Measurements from ENCODE around the gene RNF227.
"Not testable (repeated sequence)": the region's sequence is repeated elsewhere in the genome, so short reads cannot be mapped to it uniquely, and the experiment has no call there.

RNF227 gene

DNA sequence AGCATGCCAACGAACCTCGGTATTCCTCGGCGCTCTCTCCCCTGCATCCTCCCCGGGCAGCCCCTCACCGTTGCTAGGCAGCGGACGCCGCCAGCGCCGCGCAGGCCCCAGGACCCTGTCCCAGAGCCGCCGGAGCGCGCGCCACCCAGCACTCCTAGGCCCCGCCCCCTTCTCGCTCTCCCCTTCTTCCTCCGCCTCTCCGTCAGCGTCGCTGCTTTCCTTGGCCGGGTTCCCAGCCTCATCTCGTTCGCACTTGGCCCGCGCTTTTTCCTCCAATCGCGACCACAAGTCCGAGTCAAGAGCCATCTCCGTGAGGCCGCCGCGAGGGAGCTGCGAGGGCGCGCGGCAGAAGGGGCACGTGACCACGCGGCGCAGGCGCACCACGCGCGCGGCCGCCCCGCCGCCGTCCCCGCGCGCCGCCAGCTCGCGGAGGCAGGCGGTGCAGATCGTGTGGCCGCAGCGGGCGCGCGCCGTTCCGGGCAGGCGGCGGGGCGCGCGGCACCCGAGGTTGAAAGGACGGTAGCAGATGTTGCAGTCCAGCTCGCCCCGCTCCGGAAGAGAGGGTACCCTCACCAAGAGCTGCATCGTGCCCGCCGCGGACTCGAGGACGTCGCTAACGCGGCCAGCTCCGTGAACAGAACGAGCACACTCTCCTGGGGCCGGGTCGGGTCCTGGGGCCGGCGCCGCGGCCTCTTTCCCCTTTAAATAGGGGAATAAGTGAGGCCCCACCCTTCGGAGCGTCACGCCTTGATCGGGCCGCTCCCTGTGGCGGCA is at the start of gene RNF227:
Gene RNF227 (minus strand): TSS at position 679 of the 774 bp plus-strand sequence. CDS start 94 bp downstream, at position 585.
- 0 out of 2 replicates have a peak, but pooled peaks cover 1% of the 10 kb centered on the region for H3K36me3 ChIP-seq (ENCODE audit: control insufficient read depth, insufficient read depth, low read length)
- peak within 1 kb of the TSS; percentile 17; the same call in 1 of the 2 replicates for H3K9ac ChIP-seq (ENCODE audit: low read depth, low read length)
- H3K27ac ChIP-seq (ENCODE audit: low read depth, low read length): no peak within 1 kb of the TSS
- H3K4me3 ChIP-seq (ENCODE audit: low read depth, low read length): peak within 1 kb of the TSS; percentile 63
- H3K27me3 ChIP-seq (ENCODE audit: control insufficient read depth, insufficient read depth, low read length): peaks cover 37% of the 10 kb centered on the region
- no peaks in the 10 kb centered on the region for H3K9me3 ChIP-seq (ENCODE audit: control insufficient read depth, insufficient read depth, low read length)
- H3K4me1 ChIP-seq (ENCODE audit: control insufficient read depth, insufficient read depth, low read length): peaks cover 5% of the 10 kb centered on the region; the same call in 1 of the 2 replicates

DNA sequence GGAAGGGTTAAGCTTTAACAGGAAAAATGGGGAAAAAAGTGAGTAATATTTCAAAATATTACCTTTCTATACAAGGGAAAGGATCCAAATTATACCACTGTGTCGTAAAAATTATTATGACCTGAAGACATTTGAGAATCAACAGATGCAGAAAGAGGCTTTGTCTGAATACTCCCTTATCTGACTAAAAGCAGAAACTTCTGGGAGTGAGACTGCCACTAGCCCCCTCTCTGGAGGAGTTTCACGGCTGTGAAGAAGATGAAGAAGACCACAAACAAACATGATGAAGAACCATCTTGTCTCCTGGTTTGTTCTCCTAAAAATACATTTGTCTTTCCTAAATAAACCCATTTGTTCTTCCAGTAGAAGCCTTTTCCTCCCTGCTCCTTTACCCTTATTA is 45.3 kb upstream of the RNF227 start:
- Histone ChIP-seq H3K9me3 (ENCODE audit: control insufficient read depth, insufficient read depth, low read length) (no peaks in the 10 kb centered on the region), H3K9ac (ENCODE audit: low read depth, low read length) (no peak overlapping the region)

DNA sequence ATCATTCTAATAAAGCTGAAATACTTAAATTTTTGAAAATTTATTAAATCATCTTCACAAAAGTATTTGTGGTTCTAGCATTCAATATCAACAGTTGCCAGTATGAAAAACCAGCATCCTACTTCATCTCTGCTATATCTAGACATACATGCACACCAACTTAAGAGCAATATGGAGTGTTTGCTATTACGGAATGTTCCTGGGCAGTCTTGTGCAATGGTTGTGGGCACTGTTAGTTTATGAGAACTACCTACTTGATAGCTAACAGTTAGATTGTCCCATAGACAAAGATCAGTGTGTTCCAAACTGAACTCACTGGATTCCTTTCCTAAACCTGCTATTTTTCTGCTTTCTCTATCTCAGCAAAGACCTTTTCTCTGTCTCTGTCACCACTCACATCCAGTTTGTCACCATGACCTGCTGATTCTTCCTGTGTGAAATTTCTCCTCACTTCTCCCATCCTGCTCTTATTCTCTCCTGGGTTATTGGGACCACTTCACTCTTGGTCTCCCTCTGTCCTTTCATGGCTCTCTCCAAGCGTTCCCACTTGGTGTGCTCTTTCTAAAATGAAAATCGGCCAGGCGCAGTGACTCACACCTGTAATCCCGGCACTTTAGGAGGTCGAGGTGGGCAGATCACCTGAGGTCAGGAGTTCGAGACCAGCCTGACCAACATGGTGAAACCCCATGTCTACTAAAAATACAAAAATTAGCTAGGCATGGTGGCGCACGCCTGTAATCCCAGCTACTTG is 43.6 kb upstream of the RNF227 start:
- Histone ChIP-seq H3K27me3 (ENCODE audit: control insufficient read depth, insufficient read depth, low read length) (no peaks in the 10 kb centered on the region), H3K27ac (ENCODE audit: low read depth, low read length) (no peak overlapping the region), H3K9ac (ENCODE audit: low read depth, low read length) (no peak overlapping the region)

More for the DNA sequence above, 45.3 kb upstream of the RNF227 start:
- H3K4me1 ChIP-seq (ENCODE audit: control insufficient read depth, insufficient read depth, low read length): peaks cover 10% of the 10 kb centered on the region; the same call in 1 of the 2 replicates
- H3K27me3 ChIP-seq (ENCODE audit: control insufficient read depth, insufficient read depth, low read length): no peaks in the 10 kb centered on the region
- H3K27ac ChIP-seq (ENCODE audit: low read depth, low read length): no peak overlapping the region
- H3K36me3 ChIP-seq (ENCODE audit: control insufficient read depth, insufficient read depth, low read length): no peaks in the 10 kb centered on the region
- no peak overlapping the region for H3K4me3 ChIP-seq (ENCODE audit: low read depth, low read length)

DNA sequence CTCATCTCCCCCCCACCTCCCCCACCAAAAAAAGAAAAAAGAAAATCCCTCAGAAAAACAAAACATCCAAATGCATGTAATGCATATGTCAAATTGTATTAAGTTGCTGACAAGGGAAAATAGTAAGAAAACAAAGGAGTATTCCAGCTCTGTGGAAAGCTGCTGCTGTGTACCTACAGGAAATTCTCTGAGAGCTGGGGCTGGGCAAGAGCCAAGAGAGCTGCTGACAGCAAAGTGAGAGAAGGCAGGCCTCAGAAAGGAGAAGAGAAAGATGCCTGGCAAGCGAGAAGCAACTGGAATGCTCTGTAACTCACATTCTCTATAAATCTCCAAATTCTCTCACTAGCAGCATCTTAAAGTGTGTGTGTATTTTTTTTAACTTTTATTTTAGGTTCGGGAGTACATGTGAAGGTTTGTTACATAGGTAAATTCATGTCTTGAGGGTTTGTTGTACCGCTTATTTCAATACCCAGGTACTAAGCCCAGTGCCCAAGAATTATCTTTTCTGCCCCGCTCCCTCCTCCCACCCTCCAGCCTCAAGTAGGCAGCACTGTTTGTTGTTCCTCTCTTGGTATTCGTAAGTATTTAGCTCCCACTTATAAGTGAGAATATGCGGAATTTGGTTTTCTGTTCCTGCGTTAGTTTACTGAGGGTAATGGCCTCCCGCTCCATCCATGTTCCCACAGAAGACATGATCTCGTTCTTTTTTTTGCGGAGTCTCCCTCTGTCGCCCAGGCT is 40.3 kb upstream of the RNF227 start:
- Histone ChIP-seq H3K36me3 (ENCODE audit: control insufficient read depth, insufficient read depth, low read length) (no peaks in the 10 kb centered on the region), H3K9me3 (ENCODE audit: control insufficient read depth, insufficient read depth, low read length) (no peaks in the 10 kb centered on the region), H3K27ac (ENCODE audit: low read depth, low read length) (no peak overlapping the region), H3K9ac (ENCODE audit: low read depth, low read length) (no peak overlapping the region), H3K4me3 (ENCODE audit: low read depth, low read length) (no peak overlapping the region), H3K4me1 (ENCODE audit: control insufficient read depth, insufficient read depth, low read length) (peaks cover 7% of the 10 kb centered on the region; the same call in 1 of the 2 replicates), H3K27me3 (ENCODE audit: control insufficient read depth, insufficient read depth, low read length) (no peaks in the 10 kb centered on the region)

More for the DNA sequence above, 43.6 kb upstream of the RNF227 start:
- no peak overlapping the region for H3K4me3 ChIP-seq (ENCODE audit: low read depth, low read length)
- no peaks in the 10 kb centered on the region for H3K36me3 ChIP-seq (ENCODE audit: control insufficient read depth, insufficient read depth, low read length)
- peaks cover 10% of the 10 kb centered on the region; the same call in 1 of the 2 replicates for H3K4me1 ChIP-seq (ENCODE audit: control insufficient read depth, insufficient read depth, low read length)
- H3K9me3 ChIP-seq (ENCODE audit: control insufficient read depth, insufficient read depth, low read length): no peaks in the 10 kb centered on the region

DNA sequence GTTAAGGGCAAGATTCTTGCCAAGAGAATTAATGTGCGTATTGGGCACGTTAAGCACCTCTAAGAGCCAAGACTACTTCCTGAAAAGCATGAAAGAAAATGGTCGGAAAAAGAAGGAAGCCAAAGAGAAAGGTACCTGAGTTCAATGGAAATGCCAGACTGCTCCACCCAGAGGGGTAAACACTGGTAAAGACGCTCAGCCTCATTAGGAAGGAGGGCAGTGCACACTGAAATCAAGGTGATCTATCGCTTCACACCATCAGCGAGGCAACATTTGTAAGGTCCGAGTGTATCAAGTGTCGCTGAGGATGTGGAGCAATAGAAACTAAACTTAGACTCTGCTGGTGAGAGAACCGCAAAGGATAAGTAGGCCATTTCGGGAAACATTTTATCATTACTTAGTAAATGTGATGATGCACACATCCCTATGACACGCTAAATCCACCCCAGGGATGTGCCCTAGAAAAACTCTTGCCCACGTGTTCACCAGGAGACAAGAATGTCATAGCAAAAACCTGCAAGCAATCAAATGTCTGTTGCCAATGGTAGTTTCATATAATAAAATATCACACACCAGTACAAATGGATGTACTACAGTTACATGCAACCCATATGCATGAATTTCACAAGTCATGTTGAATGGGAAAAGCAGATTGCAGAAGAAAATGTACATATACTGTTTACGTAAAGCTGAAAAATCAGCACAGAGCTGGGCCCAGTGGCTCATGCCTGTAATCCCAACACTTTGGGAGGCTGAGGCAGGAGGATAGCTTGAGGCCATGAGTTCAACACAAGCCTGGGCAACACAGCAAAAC is 39.5 kb upstream of the RNF227 start:
- no peaks in the 10 kb centered on the region for H3K9me3 ChIP-seq (ENCODE audit: control insufficient read depth, insufficient read depth, low read length)
- no peaks in the 10 kb centered on the region for H3K27me3 ChIP-seq (ENCODE audit: control insufficient read depth, insufficient read depth, low read length)
- H3K4me3 ChIP-seq (ENCODE audit: low read depth, low read length): no peak overlapping the region
- 0 out of 2 replicates have a peak, but pooled peaks cover 2% of the 10 kb centered on the region for H3K4me1 ChIP-seq (ENCODE audit: control insufficient read depth, insufficient read depth, low read length)
- no peaks in the 10 kb centered on the region for H3K36me3 ChIP-seq (ENCODE audit: control insufficient read depth, insufficient read depth, low read length)
- no peak overlapping the region for H3K9ac ChIP-seq (ENCODE audit: low read depth, low read length)
- H3K27ac ChIP-seq (ENCODE audit: low read depth, low read length): no peak overlapping the region

DNA sequence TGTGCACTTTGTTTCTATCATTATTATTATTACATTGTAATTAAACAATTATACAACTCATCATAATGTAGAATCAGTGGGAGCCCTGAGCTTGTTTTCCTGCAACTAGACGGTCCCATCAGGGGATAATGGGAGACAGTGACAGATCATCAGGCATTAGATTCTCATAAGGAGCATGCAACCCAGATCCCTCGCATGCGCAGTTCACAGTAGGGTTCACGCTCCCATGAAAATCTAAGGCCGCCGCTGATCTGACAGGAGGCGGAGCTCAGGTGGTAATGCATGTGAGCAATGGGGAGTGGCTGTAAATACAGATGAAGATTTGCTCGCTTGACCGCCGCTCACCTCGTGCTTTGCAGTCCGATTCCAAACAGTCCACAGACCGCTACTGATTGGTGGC is 37.2 kb upstream of the RNF227 start:
- peaks cover 13% of the 10 kb centered on the region for H3K36me3 ChIP-seq (ENCODE audit: control insufficient read depth, insufficient read depth, low read length)
- not testable (repeated sequence) for H3K4me1 ChIP-seq (ENCODE audit: control insufficient read depth, insufficient read depth, low read length); H3K4me3 ChIP-seq (ENCODE audit: low read depth, low read length); H3K9me3 ChIP-seq (ENCODE audit: control insufficient read depth, insufficient read depth, low read length); H3K9ac ChIP-seq (ENCODE audit: low read depth, low read length); H3K27ac ChIP-seq (ENCODE audit: low read depth, low read length); H3K27me3 ChIP-seq (ENCODE audit: control insufficient read depth, insufficient read depth, low read length)

DNA sequence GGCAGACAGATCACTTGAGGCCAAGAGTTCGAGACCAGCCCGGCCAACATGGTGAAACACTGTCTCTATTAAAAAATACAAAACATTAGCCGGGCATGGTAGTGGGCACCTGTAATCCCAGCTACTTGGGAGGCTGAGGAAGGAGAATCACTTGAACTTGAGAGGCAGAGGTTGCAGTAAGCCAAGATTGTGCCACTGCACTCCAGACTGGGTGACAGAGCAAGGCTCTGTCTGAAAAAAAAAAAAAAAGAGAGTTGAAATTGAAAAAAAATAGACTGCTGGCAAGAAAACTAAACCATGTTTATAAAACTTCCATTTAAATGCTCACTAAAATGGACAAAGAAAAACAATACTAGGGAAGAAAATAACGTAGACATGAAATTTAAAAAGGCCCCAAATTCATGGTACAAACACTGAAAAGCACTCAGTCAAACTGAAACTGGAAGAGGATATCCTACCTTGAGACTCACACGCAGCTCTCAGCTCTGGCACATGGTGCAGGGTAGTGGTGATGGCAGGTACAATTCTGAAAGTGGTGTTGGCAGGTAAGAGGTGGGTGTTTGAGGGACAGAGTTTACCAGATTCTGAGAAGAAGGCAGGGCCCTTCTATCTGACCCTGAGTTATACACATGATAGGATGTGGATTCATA is 35.2 kb upstream of the RNF227 start:
- no peak overlapping the region for H3K9ac ChIP-seq (ENCODE audit: low read depth, low read length)
- H3K27me3 ChIP-seq (ENCODE audit: control insufficient read depth, insufficient read depth, low read length): no peaks in the 10 kb centered on the region
- H3K4me3 ChIP-seq (ENCODE audit: low read depth, low read length): no peak overlapping the region
- no peaks in the 10 kb centered on the region for H3K9me3 ChIP-seq (ENCODE audit: control insufficient read depth, insufficient read depth, low read length)
- H3K36me3 ChIP-seq (ENCODE audit: control insufficient read depth, insufficient read depth, low read length): peaks cover 28% of the 10 kb centered on the region
- no peak overlapping the region for H3K27ac ChIP-seq (ENCODE audit: low read depth, low read length)
- no peaks in the 10 kb centered on the region for H3K4me1 ChIP-seq (ENCODE audit: control insufficient read depth, insufficient read depth, low read length)

DNA sequence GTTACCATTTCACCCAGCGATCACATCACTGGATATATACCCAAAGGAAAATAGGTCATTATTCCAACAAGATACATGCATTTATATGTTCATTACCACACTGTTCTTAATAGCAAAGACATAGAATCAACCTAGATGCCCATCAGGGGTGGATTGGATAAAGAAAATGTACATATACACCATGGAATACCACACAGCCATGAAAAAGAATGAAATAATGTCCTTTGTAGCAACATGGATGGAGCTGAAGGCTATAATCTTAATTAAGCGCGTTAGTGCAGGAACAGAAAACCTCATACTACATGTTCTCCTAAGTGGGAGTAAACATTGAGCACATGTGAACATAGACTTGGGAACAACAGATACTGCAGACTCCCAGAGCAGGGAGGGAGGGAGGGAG is 34.5 kb upstream of the RNF227 start:
- no peak overlapping the region for H3K27ac ChIP-seq (ENCODE audit: low read depth, low read length)
- peaks cover 35% of the 10 kb centered on the region for H3K36me3 ChIP-seq (ENCODE audit: control insufficient read depth, insufficient read depth, low read length)
- no peaks in the 10 kb centered on the region for H3K4me1 ChIP-seq (ENCODE audit: control insufficient read depth, insufficient read depth, low read length)
- H3K27me3 ChIP-seq (ENCODE audit: control insufficient read depth, insufficient read depth, low read length): no peaks in the 10 kb centered on the region
- H3K9me3 ChIP-seq (ENCODE audit: control insufficient read depth, insufficient read depth, low read length): no peaks in the 10 kb centered on the region
- no peak overlapping the region for H3K4me3 ChIP-seq (ENCODE audit: low read depth, low read length)
- no peak overlapping the region for H3K9ac ChIP-seq (ENCODE audit: low read depth, low read length)

DNA sequence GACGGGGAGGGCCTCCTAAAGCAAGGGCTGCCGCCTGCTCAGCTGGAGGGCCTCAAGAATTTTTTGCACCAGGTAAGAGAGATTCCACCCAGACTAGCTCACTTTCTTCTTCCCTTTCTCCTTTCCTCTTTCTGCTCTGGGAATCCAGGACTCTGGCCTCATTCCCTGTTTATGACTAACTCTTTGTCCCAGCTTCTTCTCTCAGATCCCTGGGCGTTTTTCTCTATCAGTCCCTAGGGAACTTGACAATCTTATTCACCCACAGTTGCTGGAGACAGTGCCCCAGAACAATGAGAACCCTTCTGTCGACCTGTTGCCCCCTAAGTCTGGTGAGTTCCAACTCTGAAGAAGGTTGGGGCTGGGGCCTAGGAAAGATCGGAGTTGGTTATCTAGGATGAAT is 31.6 kb upstream of the RNF227 start:
- H3K9me3 ChIP-seq (ENCODE audit: control insufficient read depth, insufficient read depth, low read length): no peaks in the 10 kb centered on the region
- H3K27ac ChIP-seq (ENCODE audit: low read depth, low read length): no peak overlapping the region
- no peaks in the 10 kb centered on the region for H3K4me1 ChIP-seq (ENCODE audit: control insufficient read depth, insufficient read depth, low read length)
- no peak overlapping the region for H3K4me3 ChIP-seq (ENCODE audit: low read depth, low read length)
- no peak overlapping the region for H3K9ac ChIP-seq (ENCODE audit: low read depth, low read length)
- no peaks in the 10 kb centered on the region for H3K27me3 ChIP-seq (ENCODE audit: control insufficient read depth, insufficient read depth, low read length)
- peaks cover 62% of the 10 kb centered on the region for H3K36me3 ChIP-seq (ENCODE audit: control insufficient read depth, insufficient read depth, low read length)

DNA sequence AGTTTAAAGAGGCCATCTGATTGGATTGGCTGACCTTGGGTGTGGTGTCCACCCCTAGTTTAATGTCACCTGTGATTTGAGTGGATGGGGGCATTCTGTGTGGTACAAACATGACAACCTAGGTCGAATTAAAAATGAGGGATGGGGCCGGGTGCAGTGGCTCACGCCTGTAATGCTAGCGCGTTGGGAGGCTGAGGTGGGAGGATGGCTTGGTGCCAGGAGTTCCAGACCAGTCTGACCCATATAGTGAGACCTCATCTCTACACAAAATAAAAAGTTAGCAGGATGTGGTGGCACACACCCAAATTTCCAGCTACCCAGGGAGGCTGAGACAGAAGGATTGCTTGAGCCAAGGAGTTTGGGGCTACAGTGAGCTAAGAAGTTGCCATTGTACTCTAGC is 30.4 kb upstream of the RNF227 start:
- Histone ChIP-seq H3K9me3 (ENCODE audit: control insufficient read depth, insufficient read depth, low read length) (no peaks in the 10 kb centered on the region), H3K4me3 (ENCODE audit: low read depth, low read length) (no peak overlapping the region), H3K36me3 (ENCODE audit: control insufficient read depth, insufficient read depth, low read length) (peaks cover 65% of the 10 kb centered on the region), H3K4me1 (ENCODE audit: control insufficient read depth, insufficient read depth, low read length) (no peaks in the 10 kb centered on the region), H3K27ac (ENCODE audit: low read depth, low read length) (no peak overlapping the region), H3K9ac (ENCODE audit: low read depth, low read length) (no peak overlapping the region), H3K27me3 (ENCODE audit: control insufficient read depth, insufficient read depth, low read length) (no peaks in the 10 kb centered on the region)
